A673 (cell line): ENCODE measurements around the gene PLIN3.
"Not testable (repeated sequence)": the region's sequence is repeated elsewhere in the genome, so short reads cannot be mapped to it uniquely, and the experiment has no call there.

ENCODE experiments used
- EZH2 ChIP-seq: fragments of 200-600 bp; sonication (generic); IDR thresholded peaks from 2 replicates; pipeline ENCODE4 v1.6.1; 2017; ENCODE audit warnings: borderline replicate concordance, low read depth, mild to moderate bottlenecking, mixed read lengths, antibody characterized with exemption, low read length; ENCODE audit not compliant: poor library complexity, severe bottlenecking
- TF ChIP-seq, protein P1 (sequence below): fragments of 300-800, 200-600 bp; sonication (generic); conservative IDR thresholded peaks from 2 replicates; pipeline ENCODE4 v1.5.1; 2017; ENCODE audit warnings: low read depth, mild to moderate bottlenecking, antibody characterized with exemption, low read length, moderate library complexity, mixed read lengths

DNA sequence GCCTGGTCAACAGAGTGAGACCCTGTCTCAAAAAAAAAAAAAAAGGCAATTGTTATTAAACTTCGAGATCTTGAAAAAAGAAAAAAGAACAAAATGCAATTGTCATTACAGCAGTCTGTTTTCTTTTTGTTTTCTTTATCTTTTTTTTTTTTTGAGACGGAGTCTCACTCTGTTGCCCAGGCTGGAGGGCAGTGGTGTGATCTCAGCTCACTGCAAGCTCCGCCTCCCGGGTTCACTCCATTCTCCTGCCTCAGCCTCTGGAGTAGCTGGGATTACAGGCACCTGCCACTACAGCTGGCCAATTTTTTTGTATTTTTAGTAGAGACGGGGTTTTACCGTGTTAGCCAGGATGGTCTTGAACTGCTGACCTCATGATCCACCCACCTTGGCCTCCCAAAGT lies 15.4 kb upstream of the PLIN3 start:
- TF ChIP-seq, protein P1, sequence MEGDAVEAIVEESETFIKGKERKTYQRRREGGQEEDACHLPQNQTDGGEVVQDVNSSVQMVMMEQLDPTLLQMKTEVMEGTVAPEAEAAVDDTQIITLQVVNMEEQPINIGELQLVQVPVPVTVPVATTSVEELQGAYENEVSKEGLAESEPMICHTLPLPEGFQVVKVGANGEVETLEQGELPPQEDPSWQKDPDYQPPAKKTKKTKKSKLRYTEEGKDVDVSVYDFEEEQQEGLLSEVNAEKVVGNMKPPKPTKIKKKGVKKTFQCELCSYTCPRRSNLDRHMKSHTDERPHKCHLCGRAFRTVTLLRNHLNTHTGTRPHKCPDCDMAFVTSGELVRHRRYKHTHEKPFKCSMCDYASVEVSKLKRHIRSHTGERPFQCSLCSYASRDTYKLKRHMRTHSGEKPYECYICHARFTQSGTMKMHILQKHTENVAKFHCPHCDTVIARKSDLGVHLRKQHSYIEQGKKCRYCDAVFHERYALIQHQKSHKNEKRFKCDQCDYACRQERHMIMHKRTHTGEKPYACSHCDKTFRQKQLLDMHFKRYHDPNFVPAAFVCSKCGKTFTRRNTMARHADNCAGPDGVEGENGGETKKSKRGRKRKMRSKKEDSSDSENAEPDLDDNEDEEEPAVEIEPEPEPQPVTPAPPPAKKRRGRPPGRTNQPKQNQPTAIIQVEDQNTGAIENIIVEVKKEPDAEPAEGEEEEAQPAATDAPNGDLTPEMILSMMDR: not testable (repeated sequence)
- TF ChIP-seq EZH2: not testable (repeated sequence)
